HepG2 (cell line): ENCODE results near the gene ZNF491. TPM values are rescaled to one million over a fixed set of nuclear protein-coding genes. Genes with fewer than 3 reads are reported as not detected.

Experiments used
- CCAR2 ChIP-seq: fragments of 200-400 bp; formaldehyde crosslinking; optimal IDR thresholded peaks from 2 replicates; pipeline ENCODE3; 2018; ENCODE audit warnings: low read depth, mild to moderate bottlenecking, low read length, moderate library complexity
- CCDC6 ChIP-seq: sonication (generic); formaldehyde crosslinking; IDR thresholded peaks from 2 replicates; pipeline ENCODE4 v1.8.1; 2022; ENCODE audit warnings: mild to moderate bottlenecking, missing genetic modification reagents, moderate library complexity
- ESRRA ChIP-seq: sonication (generic); formaldehyde crosslinking; IDR thresholded peaks from 2 replicates; pipeline ENCODE4 v1.5.1; 2020; ENCODE audit warnings: mild to moderate bottlenecking, low read depth, missing genetic modification reagents
- KAT2B ChIP-seq: fragments of 150-350 bp; IDR thresholded peaks from 2 replicates; pipeline ENCODE4 v1.6.1; 2014; ENCODE audit warnings: low read depth, low read length, borderline replicate concordance
- KAT8 ChIP-seq: IDR thresholded peaks from 2 replicates; pipeline ENCODE4 v1.6.1; 2016; ENCODE audit warnings: missing genetic modification reagents, missing compliant biosample characterization
- MXD4 ChIP-seq: IDR thresholded peaks from 2 replicates; pipeline ENCODE4 v1.6.1; 2016; ENCODE audit warnings: mild to moderate bottlenecking, missing biosample characterization, missing genetic modification reagents
- NFRKB ChIP-seq: fragments of 450-650 bp; IDR thresholded peaks from 2 replicates; pipeline ENCODE4 v1.6.1; 2017
- POGZ ChIP-seq: sonication (generic); formaldehyde crosslinking; IDR thresholded peaks from 2 replicates; pipeline ENCODE4 v1.4.0; 2020; ENCODE audit warnings: mild to moderate bottlenecking, missing genetic modification reagents
- SNAI1 ChIP-seq: sonication (generic); formaldehyde crosslinking; IDR thresholded peaks from 2 replicates; pipeline ENCODE4 v1.5.0; 2020; ENCODE audit warnings: mild to moderate bottlenecking, missing genetic modification reagents, borderline replicate concordance
- ZNF10 ChIP-seq: sonication (generic); formaldehyde crosslinking; IDR thresholded peaks from 2 replicates; pipeline ENCODE4 v1.4.0; 2020; ENCODE audit warnings: mild to moderate bottlenecking, low read depth, missing genetic modification reagents, borderline replicate concordance
- ZNF253 ChIP-seq: sonication (generic); formaldehyde crosslinking; IDR thresholded peaks from 2 replicates; pipeline ENCODE4 v1.8.0; 2022; ENCODE audit warnings: mild to moderate bottlenecking, missing genetic modification reagents, borderline replicate concordance
- ZNF33B ChIP-seq: sonication (generic); formaldehyde crosslinking; IDR thresholded peaks from 2 replicates; pipeline ENCODE4 v1.5.1; 2020; ENCODE audit warnings: mild to moderate bottlenecking, missing genetic modification reagents
- ZNF564 ChIP-seq: sonication (generic); formaldehyde crosslinking; IDR thresholded peaks from 2 replicates; pipeline ENCODE4 v1.8.1; 2023; ENCODE audit warnings: mild to moderate bottlenecking, missing genetic modification reagents
- ZNF883 ChIP-seq: sonication (generic); formaldehyde crosslinking; IDR thresholded peaks from 2 replicates; pipeline ENCODE4 v1.5.1; 2020; ENCODE audit warnings: mild to moderate bottlenecking, missing genetic modification reagents; ENCODE audit errors: not compliant biosample characterization
- ZZZ3 ChIP-seq: sonication (generic); formaldehyde crosslinking; IDR thresholded peaks from 2 replicates; pipeline ENCODE4 v1.4.0; 2020; ENCODE audit warnings: missing genetic modification reagents, mild to moderate bottlenecking, borderline replicate concordance
- polyA plus RNA-seq, 8 experiments: library from polyadenylated mRNA; depleted of rRNA in 3 of 8; stranded (reverse) in 7 of 8; unstranded in 1 of 8; fragments of >200 nt; fragmentation: Illumina TruSeq in 4 of 8; extraction: Trizol in 4 of 8; gene quantifications; 2 replicates each; pipeline versions ENCODE4 v1.2.1 to v1.2.3, GENCODE V29; 2011 to 2016; ENCODE audit warnings: low read depth in 4 of 8, missing spikeins in 1 of 8, mixed read lengths in 1 of 8; ENCODE audit not compliant: insufficient read depth in 1 of 8
- total RNA-seq, 5 experiments: library from RNA; depleted of rRNA; stranded (reverse); fragments of >200 nt; fragmentation: Illumina TruSeq; extraction: Trizol; gene quantifications; 2 replicates each; pipeline ENCODE4 v1.2.3, GENCODE V29; 2016; ENCODE audit warnings: low read depth in 1 of 5
- TF ChIP-seq, protein P1 (sequence below): sonication (generic); formaldehyde crosslinking; IDR thresholded peaks from 2 replicates; pipeline ENCODE4 v1.5.0; 2020; ENCODE audit warnings: missing genetic modification reagents
- TF ChIP-seq, protein P2 (sequence below): sonication (generic); formaldehyde crosslinking; IDR thresholded peaks from 2 replicates; pipeline ENCODE4 v1.5.0; 2020; ENCODE audit warnings: mild to moderate bottlenecking, missing genetic modification reagents
- TF ChIP-seq, protein P3 (sequence below): sonication (generic); formaldehyde crosslinking; IDR thresholded peaks from 2 replicates; pipeline ENCODE4 v1.4.0; 2020; ENCODE audit warnings: mild to moderate bottlenecking, missing genetic modification reagents
- TF ChIP-seq, protein P4 (sequence below): sonication (generic); formaldehyde crosslinking; IDR thresholded peaks from 2 replicates; pipeline ENCODE4 v1.9.0; 2021; ENCODE audit warnings: missing genetic modification reagents, borderline replicate concordance

The ZNF491 gene
- total and polyA plus RNA-seq, 2 of the 13 experiments (the other 11 are each of a cell fraction or from before 2014, with no cell fraction given) = 0.57 to 2.2 TPM

DNA sequence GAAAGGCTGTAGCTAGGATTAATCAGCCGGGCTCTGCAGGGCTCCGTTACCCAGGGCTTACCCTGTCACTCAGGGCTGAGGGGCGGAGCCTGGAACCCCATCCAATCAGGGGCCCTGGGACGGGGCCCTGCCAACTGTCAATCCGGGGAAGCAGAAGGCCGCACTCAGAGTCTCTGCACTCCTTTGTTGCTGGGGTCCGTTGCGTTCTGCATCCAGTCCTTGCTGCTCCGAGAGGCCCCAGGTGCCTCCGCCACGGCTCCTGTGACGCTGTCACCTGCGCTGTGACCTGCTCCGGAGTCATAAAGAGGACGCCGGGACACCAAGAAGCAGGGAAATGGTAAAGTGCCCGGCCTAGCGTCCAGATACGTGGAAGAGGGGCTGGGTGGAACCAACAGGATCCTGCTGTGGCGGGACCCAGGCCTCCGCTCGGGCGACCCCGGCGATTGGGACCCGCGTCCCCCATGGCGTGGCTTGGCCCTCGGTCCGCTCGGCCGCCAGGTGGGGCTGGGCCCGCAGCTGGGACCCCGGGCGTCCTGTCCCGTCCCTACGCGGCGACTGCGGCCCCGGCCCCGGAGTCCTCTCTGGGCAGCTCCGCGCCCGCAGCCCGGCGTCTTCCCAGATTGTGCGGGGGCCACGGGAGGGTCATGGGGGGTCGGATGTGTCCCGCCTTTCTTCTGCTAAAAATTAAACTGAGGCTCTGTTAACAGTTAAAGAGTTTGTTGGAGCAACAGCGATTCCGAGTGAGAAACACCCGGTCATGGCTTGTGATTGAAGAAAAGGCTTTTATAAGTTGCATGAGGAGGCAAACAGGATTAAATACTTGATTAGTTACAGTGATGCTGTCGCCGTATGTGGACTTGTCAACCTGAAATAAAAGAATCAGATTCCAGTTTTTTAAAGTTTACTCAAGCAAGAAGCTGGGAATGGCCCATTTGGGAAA is at the start of gene ZNF491 (continued):
- TF ChIP-seq CCAR2 = no peak
- TF ChIP-seq, protein P1, sequence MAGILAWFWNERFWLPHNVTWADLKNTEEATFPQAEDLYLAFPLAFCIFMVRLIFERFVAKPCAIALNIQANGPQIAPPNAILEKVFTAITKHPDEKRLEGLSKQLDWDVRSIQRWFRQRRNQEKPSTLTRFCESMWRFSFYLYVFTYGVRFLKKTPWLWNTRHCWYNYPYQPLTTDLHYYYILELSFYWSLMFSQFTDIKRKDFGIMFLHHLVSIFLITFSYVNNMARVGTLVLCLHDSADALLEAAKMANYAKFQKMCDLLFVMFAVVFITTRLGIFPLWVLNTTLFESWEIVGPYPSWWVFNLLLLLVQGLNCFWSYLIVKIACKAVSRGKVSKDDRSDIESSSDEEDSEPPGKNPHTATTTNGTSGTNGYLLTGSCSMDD (CRISPR knock-in tag) = no peak
- no peak for TF ChIP-seq ZNF10 (CRISPR knock-in tag)
- no peak for TF ChIP-seq ZNF564 (CRISPR knock-in tag)
- TF ChIP-seq POGZ (CRISPR knock-in tag) = no peak
- no peak for TF ChIP-seq KAT8 (CRISPR knock-in tag)
- 0 out of 2 replicates have a peak, but pooled peaks have one; percentile 14 for TF ChIP-seq MXD4 (CRISPR knock-in tag)
- no peak for TF ChIP-seq NFRKB
- no peak for TF ChIP-seq ZZZ3 (CRISPR knock-in tag)
- TF ChIP-seq CCDC6 = no peak
- TF ChIP-seq, protein P2, sequence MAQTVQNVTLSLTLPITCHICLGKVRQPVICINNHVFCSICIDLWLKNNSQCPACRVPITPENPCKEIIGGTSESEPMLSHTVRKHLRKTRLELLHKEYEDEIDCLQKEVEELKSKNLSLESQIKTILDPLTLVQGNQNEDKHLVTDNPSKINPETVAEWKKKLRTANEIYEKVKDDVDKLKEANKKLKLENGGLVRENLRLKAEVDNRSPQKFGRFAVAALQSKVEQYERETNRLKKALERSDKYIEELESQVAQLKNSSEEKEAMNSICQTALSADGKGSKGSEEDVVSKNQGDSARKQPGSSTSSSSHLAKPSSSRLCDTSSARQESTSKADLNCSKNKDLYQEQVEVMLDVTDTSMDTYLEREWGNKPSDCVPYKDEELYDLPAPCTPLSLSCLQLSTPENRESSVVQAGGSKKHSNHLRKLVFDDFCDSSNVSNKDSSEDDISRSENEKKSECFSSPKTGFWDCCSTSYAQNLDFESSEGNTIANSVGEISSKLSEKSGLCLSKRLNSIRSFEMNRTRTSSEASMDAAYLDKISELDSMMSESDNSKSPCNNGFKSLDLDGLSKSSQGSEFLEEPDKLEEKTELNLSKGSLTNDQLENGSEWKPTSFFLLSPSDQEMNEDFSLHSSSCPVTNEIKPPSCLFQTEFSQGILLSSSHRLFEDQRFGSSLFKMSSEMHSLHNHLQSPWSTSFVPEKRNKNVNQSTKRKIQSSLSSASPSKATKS = no peak; the same call in 1 of the 2 replicates
- TF ChIP-seq SNAI1 (CRISPR knock-in tag) = no peak
- TF ChIP-seq, protein P3, sequence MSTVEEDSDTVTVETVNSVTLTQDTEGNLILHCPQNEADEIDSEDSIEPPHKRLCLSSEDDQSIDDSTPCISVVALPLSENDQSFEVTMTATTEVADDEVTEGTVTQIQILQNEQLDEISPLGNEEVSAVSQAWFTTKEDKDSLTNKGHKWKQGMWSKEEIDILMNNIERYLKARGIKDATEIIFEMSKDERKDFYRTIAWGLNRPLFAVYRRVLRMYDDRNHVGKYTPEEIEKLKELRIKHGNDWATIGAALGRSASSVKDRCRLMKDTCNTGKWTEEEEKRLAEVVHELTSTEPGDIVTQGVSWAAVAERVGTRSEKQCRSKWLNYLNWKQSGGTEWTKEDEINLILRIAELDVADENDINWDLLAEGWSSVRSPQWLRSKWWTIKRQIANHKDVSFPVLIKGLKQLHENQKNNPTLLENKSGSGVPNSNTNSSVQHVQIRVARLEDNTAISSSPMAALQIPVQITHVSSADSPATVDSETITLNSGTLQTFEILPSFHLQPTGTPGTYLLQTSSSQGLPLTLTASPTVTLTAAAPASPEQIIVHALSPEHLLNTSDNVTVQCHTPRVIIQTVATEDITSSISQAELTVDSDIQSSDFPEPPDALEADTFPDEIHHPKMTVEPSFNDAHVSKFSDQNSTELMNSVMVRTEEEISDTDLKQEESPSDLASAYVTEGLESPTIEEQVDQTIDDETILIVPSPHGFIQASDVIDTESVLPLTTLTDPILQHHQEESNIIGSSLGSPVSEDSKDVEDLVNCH (CRISPR knock-in tag) = no peak
- TF ChIP-seq KAT2B = no peak
- no peak for TF ChIP-seq ZNF253 (CRISPR knock-in tag)
- TF ChIP-seq ESRRA (CRISPR knock-in tag) = 0 out of 2 replicates have a peak, but pooled peaks have one; percentile 42
- TF ChIP-seq ZNF883 (CRISPR knock-in tag) = peak; percentile 76
- peak; percentile 76; the same call in 1 of the 2 replicates for TF ChIP-seq ZNF33B (CRISPR knock-in tag)
- TF ChIP-seq, protein P4, sequence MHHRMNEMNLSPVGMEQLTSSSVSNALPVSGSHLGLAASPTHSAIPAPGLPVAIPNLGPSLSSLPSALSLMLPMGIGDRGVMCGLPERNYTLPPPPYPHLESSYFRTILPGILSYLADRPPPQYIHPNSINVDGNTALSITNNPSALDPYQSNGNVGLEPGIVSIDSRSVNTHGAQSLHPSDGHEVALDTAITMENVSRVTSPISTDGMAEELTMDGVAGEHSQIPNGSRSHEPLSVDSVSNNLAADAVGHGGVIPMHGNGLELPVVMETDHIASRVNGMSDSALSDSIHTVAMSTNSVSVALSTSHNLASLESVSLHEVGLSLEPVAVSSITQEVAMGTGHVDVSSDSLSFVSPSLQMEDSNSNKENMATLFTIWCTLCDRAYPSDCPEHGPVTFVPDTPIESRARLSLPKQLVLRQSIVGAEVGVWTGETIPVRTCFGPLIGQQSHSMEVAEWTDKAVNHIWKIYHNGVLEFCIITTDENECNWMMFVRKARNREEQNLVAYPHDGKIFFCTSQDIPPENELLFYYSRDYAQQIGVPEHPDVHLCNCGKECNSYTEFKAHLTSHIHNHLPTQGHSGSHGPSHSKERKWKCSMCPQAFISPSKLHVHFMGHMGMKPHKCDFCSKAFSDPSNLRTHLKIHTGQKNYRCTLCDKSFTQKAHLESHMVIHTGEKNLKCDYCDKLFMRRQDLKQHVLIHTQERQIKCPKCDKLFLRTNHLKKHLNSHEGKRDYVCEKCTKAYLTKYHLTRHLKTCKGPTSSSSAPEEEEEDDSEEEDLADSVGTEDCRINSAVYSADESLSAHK = no peak
